Peyer's patch (tissue), 4 donors: ENCODE measurements around the gene FKBP6. TPM values are rescaled to one million over a fixed set of nuclear protein-coding genes. Genes with fewer than 3 reads are reported as not detected.

Experiments
- DNase-seq, 3 donors: peaks; one replicate each; pipeline ENCODE4 v3.0.0-alpha.2; 2017 to 2019
- H3K27ac ChIP-seq, 4 donors: fragments of 200-600 bp; sonication (generic); one replicate each; pipeline ENCODE4 v1.5.1; 2016 to 2019
- H3K27me3 ChIP-seq, 2 donors: fragments of 200-600 bp; sonication (generic); one replicate each; pipeline ENCODE4 v1.5.1; 2019
- H3K36me3 ChIP-seq, 3 donors: fragments of 200-600 bp; sonication (generic); one replicate each; pipeline ENCODE4 v1.5.1; 2016 to 2019
- H3K4me1 ChIP-seq, 4 donors: fragments of 200-600 bp; sonication (generic); one replicate each; pipeline ENCODE4 v1.5.1; 2016 to 2019
- H3K4me3 ChIP-seq, 4 donors: fragments of 200-600 bp; sonication (generic); 1 replicate in 3 of 4; 2 replicates in 1 of 4; pipeline ENCODE4 v1.5.1; 2016 to 2019; ENCODE audit warnings: mild to moderate bottlenecking in 1 of 4
- H3K9me3 ChIP-seq, 4 donors: fragments of 200-600 bp; sonication (generic); one replicate each; pipeline ENCODE4 v1.5.1; 2016 to 2019; ENCODE audit warnings: mild to moderate bottlenecking in 1 of 4
- POLR2A ChIP-seq, 2 donors: fragments of 450-650 bp; IDR thresholded peaks; one replicate each; pipeline ENCODE4 v1.5.1; 2017; ENCODE audit warnings: antibody characterized with exemption in 2 of 2, mild to moderate bottlenecking in 2 of 2, moderate library complexity in 2 of 2
- total RNA-seq, 4 donors: library from RNA; depleted of rRNA; stranded (reverse); fragments of >200 nt; gene quantifications; one replicate each; pipeline ENCODE4 v1.1.0, GENCODE V29; 2016
- TF ChIP-seq, protein P1 (sequence below), 6 experiments: fragments of 450-650 bp in 4 of 6; fragments of 200-600 bp in 2 of 6; sonication (generic) in 1 of 6; IDR thresholded peaks; one replicate each; pipeline ENCODE4 v1.5.1; 2017 to 2019; ENCODE audit warnings: antibody characterized with exemption in 6 of 6, mild to moderate bottlenecking in 3 of 6, moderate library complexity in 1 of 6

Gene FKBP6
- total RNA-seq, 4 donors from 2014 or later, result not detected

DNA sequence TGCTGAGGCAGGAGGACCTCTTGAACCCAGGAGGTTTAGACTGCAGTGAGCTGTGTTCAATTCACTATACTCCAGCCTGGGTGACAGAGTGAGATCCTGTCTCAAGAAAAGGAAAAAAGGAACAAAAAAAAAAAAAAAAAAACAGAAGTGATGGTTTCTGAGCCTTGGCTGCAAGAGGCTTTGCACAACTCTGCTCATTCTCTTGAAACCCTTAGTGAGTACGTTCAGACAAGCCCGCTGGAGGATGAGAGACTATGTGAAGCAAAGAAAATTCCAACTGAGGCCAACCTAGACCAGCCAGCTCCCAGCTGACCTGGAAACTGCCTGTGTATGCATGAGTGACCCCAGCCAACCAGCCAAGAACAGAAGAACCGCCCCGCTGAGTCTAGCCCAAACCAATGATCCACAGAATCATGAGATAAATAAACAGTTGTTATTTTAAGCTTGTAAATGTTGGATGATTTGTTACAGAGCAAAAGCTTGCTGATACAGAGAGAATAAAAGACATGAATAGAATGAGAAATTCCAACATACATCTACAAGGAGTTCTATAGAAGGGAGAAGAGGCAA, 55.1 kb downstream of the FKBP6 start:
- Histone ChIP-seq H3K27me3 (peaks cover 0 to 5% of the 10 kb centered on the region in 2 donors), H3K9me3 (peaks cover 0 to 13% (median 4%) of the 10 kb centered on the region in 4 donors), H3K4me1 (no peaks in the 10 kb centered on the region), H3K27ac (no peak overlapping the region), H3K4me3 (no peak overlapping the region), H3K36me3 (no peaks in the 10 kb centered on the region)
- TF ChIP-seq POLR2A (IDR thresholded peaks at IDR 0.05), result no peak
- TF ChIP-seq, protein P1, sequence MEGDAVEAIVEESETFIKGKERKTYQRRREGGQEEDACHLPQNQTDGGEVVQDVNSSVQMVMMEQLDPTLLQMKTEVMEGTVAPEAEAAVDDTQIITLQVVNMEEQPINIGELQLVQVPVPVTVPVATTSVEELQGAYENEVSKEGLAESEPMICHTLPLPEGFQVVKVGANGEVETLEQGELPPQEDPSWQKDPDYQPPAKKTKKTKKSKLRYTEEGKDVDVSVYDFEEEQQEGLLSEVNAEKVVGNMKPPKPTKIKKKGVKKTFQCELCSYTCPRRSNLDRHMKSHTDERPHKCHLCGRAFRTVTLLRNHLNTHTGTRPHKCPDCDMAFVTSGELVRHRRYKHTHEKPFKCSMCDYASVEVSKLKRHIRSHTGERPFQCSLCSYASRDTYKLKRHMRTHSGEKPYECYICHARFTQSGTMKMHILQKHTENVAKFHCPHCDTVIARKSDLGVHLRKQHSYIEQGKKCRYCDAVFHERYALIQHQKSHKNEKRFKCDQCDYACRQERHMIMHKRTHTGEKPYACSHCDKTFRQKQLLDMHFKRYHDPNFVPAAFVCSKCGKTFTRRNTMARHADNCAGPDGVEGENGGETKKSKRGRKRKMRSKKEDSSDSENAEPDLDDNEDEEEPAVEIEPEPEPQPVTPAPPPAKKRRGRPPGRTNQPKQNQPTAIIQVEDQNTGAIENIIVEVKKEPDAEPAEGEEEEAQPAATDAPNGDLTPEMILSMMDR (IDR thresholded peaks at IDR 0.05), result no peak
- no peak for DNase-seq

DNA sequence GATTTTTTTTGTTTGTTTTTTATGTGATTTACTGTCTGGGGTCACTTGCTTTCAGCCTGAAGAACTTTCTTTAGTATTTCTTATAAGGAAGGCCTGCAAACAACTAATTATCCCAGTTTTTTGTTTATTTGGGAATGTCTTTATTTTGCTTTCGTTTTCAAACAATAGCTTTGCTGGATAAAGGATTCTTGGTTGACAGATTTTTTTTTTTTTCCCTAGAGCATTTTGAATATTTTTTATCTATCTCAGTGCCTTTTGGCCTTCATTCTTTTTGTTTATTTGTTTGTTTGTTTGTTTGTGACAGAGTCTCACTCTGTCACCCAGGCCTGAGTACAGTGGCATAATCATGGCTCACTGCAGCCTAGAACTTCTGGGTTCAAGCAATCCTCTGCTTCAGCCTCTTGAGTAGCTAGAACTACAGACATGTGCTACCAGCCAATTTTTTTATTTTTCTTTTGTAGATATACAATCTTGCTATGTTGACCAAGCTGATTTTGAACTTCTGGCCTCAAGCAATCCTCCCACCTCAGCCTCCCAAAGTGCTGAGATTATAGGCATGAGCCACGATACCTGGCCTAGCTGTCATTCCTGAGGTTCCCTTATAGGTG, 59.4 kb downstream of the FKBP6 start:
- Histone ChIP-seq H3K36me3 (no peaks in the 10 kb centered on the region), H3K4me1 (no peaks in the 10 kb centered on the region), H3K27me3 (no peaks in the 10 kb centered on the region), H3K4me3 (no peak overlapping the region), H3K9me3 (peaks cover 0 to 23% (median 4%) of the 10 kb centered on the region in 4 donors), H3K27ac (no peak overlapping the region)
- no peak for DNase-seq
- TF ChIP-seq, protein P1 (IDR thresholded peaks at IDR 0.05), result no peak
- no peak for TF ChIP-seq POLR2A (IDR thresholded peaks at IDR 0.05)

DNA sequence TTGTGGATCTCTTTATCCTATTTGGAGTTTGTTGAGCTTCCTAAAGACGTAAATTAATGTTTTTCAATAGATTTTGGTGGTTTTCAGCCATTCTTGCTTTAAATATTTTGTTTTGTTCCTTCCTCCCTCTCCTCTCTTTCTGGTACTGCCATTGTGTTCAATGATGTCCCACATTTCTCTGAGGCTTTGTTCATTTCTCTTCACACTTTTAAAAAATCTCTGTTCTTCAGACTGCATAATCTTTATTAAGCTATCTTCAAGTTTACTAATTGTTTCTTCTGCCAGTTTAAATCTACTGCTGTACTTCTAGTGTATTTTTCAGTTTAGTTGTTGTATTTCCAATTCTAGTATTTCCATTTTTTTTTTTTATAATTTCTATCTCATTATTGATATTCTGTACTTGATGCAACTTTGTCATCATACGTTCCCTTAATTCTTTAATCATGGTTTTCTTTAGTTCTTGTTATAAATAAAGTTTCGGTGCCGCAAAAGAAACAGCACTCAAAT, 60.0 kb downstream of the FKBP6 start:
- TF ChIP-seq, protein P1 (IDR thresholded peaks at IDR 0.05), result no peak
- no peak for TF ChIP-seq POLR2A (IDR thresholded peaks at IDR 0.05)
- Histone ChIP-seq H3K27ac (no peak overlapping the region), H3K9me3 (peaks cover 0 to 23% (median 4%) of the 10 kb centered on the region in 4 donors), H3K36me3 (no peaks in the 10 kb centered on the region), H3K4me3 (no peak overlapping the region), H3K4me1 (no peaks in the 10 kb centered on the region), H3K27me3 (no peaks in the 10 kb centered on the region)
- DNase-seq, result no peak

DNA sequence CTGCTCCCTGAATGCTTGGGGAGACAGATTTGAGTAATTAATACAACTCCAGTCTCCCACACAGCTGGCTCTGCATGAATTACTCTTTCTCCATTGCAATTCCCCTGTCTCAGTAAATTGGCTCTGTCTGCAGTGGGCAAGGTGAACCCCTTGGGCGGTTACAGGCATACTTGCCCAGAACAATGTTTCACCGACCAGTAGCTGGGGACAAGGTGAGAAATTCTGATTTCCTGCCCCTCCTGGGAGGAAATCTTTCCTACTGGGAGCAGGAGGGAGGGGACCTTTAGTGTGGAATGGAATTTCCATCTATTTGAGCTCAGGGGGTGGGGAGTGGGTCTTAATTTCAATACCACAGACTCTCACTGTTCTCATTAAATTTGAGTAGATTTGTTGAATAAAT, 63.4 kb downstream of the FKBP6 start:
- DNase-seq, result no peak
- H3K9me3 ChIP-seq, result peaks cover 0 to 23% (median 4%) of the 10 kb centered on the region in 4 donors
- H3K4me1 ChIP-seq, result no peaks in the 10 kb centered on the region
- TF ChIP-seq, protein P1 (IDR thresholded peaks at IDR 0.05), result no peak
- no peak for TF ChIP-seq POLR2A (IDR thresholded peaks at IDR 0.05)
- no peaks in the 10 kb centered on the region for H3K36me3 ChIP-seq
- H3K4me3 ChIP-seq, result no peak overlapping the region
- no peak overlapping the region for H3K27ac ChIP-seq
- H3K27me3 ChIP-seq, result no peaks in the 10 kb centered on the region

DNA sequence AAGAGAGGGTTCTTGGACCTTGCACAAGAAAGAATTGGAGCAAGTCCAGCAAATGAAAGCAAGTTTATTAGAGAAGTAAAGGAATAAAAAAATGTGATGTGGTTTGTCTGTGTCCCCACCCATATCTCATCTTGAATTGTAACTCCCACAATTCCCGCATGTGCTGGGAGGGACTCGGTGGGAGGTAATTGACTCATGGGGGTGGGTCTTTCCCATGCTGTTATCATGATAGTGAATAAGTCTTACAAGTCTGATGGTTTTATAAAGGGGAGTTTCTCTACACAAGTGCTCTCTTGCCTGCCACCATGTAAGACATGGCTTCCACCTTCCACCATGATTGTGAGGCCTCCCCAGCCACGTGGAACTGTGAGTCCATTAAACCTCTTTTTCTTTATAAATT, 66.5 kb downstream of the FKBP6 start:
- Histone ChIP-seq H3K27me3 (no peaks in the 10 kb centered on the region), H3K27ac (no peak overlapping the region), H3K4me1 (no peaks in the 10 kb centered on the region), H3K36me3 (no peaks in the 10 kb centered on the region), H3K9me3 (peaks cover 0 to 4% (median 0%) of the 10 kb centered on the region in 4 donors), H3K4me3 (no peak overlapping the region)
- TF ChIP-seq, protein P1 (IDR thresholded peaks at IDR 0.05), result no peak
- TF ChIP-seq POLR2A (IDR thresholded peaks at IDR 0.05), result no peak
- DNase-seq, result no peak
